Neural cell (in vitro differentiated cells): ENCODE results near the gene TMBIM6. TPM values are rescaled to one million over a fixed set of nuclear protein-coding genes. Genes with fewer than 3 reads are reported as not detected.

ENCODE experiments used
- H2AFZ ChIP-seq: fragments of 200-600, 300-800 bp; sonication (generic), shearing (Covaris generic); 2 replicates; pipeline ENCODE4 v1.6.0; 2014; ENCODE audit warnings: low read depth, mild to moderate bottlenecking, antibody characterized with exemption, low read length, moderate library complexity
- H3F3A ChIP-seq: fragments of 200-600 bp; shearing (Covaris generic); 2 replicates; pipeline ENCODE4 v1.6.1; 2016; ENCODE audit warnings: mild to moderate bottlenecking, moderate library complexity, mixed read lengths, antibody characterized with exemption, low read length; ENCODE audit not compliant: insufficient read depth, poor library complexity, severe bottlenecking
- H3K27ac ChIP-seq: fragments of 200-600, 300-800 bp; sonication (generic), shearing (Covaris generic); 2 replicates; pipeline ENCODE4 v1.5.1; 2014; ENCODE audit warnings: mild to moderate bottlenecking, low read length, moderate library complexity
- H3K27me3 ChIP-seq: fragments of 300-800, 200-600 bp; sonication (generic), shearing (Covaris generic); 2 replicates; pipeline ENCODE4 v1.6.0; 2014; ENCODE audit warnings: mild to moderate bottlenecking, low read depth, low read length, moderate library complexity; ENCODE audit not compliant: insufficient read depth
- H3K36me3 ChIP-seq: fragments of 300-800, 200-600 bp; sonication (generic), shearing (Covaris generic); 2 replicates; pipeline ENCODE4 v1.5.1; 2014; ENCODE audit warnings: mild to moderate bottlenecking, antibody characterized with exemption, low read length, moderate library complexity; ENCODE audit not compliant: insufficient read depth
- H3K4me2 ChIP-seq: fragments of 300-800, 200-600 bp; sonication (generic), shearing (Covaris generic); 2 replicates; pipeline ENCODE4 v1.6.0; 2014; ENCODE audit warnings: mild to moderate bottlenecking, low read length
- H3K4me3 ChIP-seq: fragments of 300-800, 200-600 bp; sonication (generic), shearing (Covaris generic); 2 replicates; pipeline ENCODE4 v1.5.1; 2014; ENCODE audit warnings: mild to moderate bottlenecking, low read length, moderate library complexity
- H3K79me2 ChIP-seq: fragments of 200-600 bp; shearing (Covaris generic); replicated peaks from 2 replicates; pipeline ENCODE4 v1.6.0; 2014; ENCODE audit warnings: mild to moderate bottlenecking, low read length, moderate library complexity; ENCODE audit not compliant: insufficient read depth
- H3K9ac ChIP-seq: fragments of 300-800, 200-600 bp; sonication (generic), shearing (Covaris generic); 2 replicates; pipeline ENCODE4 v1.6.1; 2016; ENCODE audit warnings: mild to moderate bottlenecking, low read length, mixed read lengths
- H3K9me2 ChIP-seq: fragments of 200-600 bp; shearing (Covaris generic); 2 replicates; pipeline ENCODE4 v1.6.1; 2016; ENCODE audit warnings: mild to moderate bottlenecking, low read length, mixed read lengths; ENCODE audit not compliant: insufficient read depth
- H3K9me3 ChIP-seq: fragments of 200-600, 300-800 bp; sonication (generic), shearing (Covaris generic); 2 replicates; pipeline ENCODE4 v1.6.1; 2016; ENCODE audit warnings: mild to moderate bottlenecking, mixed run types, low read length, moderate library complexity, mixed read lengths
- H4K20me1 ChIP-seq: fragments of 200-600 bp; shearing (Covaris generic); 2 replicates; pipeline ENCODE4 v1.6.1; 2016; ENCODE audit warnings: mild to moderate bottlenecking, mixed run types; ENCODE audit not compliant: insufficient read depth
- EP300 ChIP-seq: fragments of 450-650 bp; conservative IDR thresholded peaks from 2 replicates; pipeline ENCODE4 v1.6.1; 2014; ENCODE audit warnings: antibody characterized with exemption, mild to moderate bottlenecking, moderate library complexity; ENCODE audit not compliant: poor library complexity, severe bottlenecking
- EZH2 ChIP-seq: fragments of 200-600, 300-800 bp; shearing (Covaris generic), sonication (generic); IDR thresholded peaks from 2 replicates; pipeline ENCODE4 v1.6.1; 2014; ENCODE audit warnings: antibody characterized with exemption, low read length, borderline replicate concordance, mild to moderate bottlenecking; ENCODE audit not compliant: insufficient read depth, poor library complexity, severe bottlenecking
- MXI1 ChIP-seq: fragments of 450-650 bp; conservative IDR thresholded peaks from 2 replicates; pipeline ENCODE4 v1.6.1; 2014; ENCODE audit warnings: antibody characterized with exemption, mild to moderate bottlenecking; ENCODE audit not compliant: poor library complexity, severe bottlenecking
- POLR2AphosphoS5 ChIP-seq: IDR thresholded peaks from 2 replicates; pipeline ENCODE4 v1.6.1; 2012
- RAD21 ChIP-seq: fragments of 450-650 bp; conservative IDR thresholded peaks from 2 replicates; pipeline ENCODE4 v1.6.1; 2014; ENCODE audit warnings: antibody characterized with exemption, mild to moderate bottlenecking, moderate library complexity
- SMC3 ChIP-seq: fragments of 450-650 bp; conservative IDR thresholded peaks from 2 replicates; pipeline ENCODE4 v1.6.1; 2014; ENCODE audit warnings: antibody characterized with exemption, mild to moderate bottlenecking, moderate library complexity; ENCODE audit not compliant: poor library complexity
- TAF1 ChIP-seq: IDR thresholded peaks from 2 replicates; pipeline ENCODE4 v1.6.1; 2012; ENCODE audit warnings: low read depth
- polyA plus RNA-seq: library from polyadenylated mRNA; depleted of rRNA; stranded (reverse); fragments of >200 nt; gene quantifications from 2 replicates; pipeline ENCODE4 v1.2.3, GENCODE V29; 2014
- TF ChIP-seq, protein P1 (sequence below): IDR thresholded peaks from 2 replicates; pipeline ENCODE4 v1.6.1; 2012; ENCODE audit warnings: borderline replicate concordance
- TF ChIP-seq, protein P2 (sequence below): fragments of 450-650 bp; IDR thresholded peaks from 2 replicates; pipeline ENCODE4 v1.5.1; 2014; ENCODE audit warnings: antibody characterized with exemption, mild to moderate bottlenecking, moderate library complexity; ENCODE audit not compliant: poor library complexity, severe bottlenecking

Gene TMBIM6
- polyA plus RNA-seq, 1 donor from 2014 or later: 308 TPM

DNA sequence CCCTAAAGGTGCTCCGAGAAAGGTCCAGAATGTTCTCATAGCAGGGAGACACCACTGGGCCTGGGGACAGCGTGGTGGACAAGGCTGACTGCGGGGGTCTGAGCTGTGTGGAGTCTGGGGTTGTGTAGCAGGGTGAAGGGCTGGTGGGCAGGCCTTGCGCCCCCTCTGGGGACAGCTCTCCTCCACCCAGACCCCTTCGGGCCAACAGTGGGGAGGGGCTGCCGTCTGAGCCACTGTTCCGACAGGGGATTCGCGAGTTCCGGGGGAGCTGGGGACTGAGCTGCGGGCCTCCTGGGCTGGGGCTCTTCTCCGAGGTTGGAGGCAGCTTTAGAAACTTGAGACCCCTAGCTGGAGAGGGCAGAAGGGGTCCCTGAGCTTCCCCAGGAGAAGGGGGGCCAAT is 54.8 kb downstream of the TMBIM6 start:
- Histone ChIP-seq H4K20me1 (no peaks in the 10 kb centered on the region), H3K9me2 (no peaks in the 10 kb centered on the region), H3K27me3 (no peaks in the 10 kb centered on the region), H3K9me3 (no peaks in the 10 kb centered on the region), H3K27ac (no peak overlapping the region), H2AFZ (no peak overlapping the region), H3K4me2 (no peak overlapping the region), H3K4me3 (no peak overlapping the region), H3F3A (no peaks in the 10 kb centered on the region), H3K79me2 (no peaks in the 10 kb centered on the region), H3K9ac (no peak overlapping the region), H3K36me3 (no peaks in the 10 kb centered on the region)
- TF ChIP-seq MXI1 (no peak), EZH2 (no peak), SMC3 (no peak), EP300 (no peak), POLR2AphosphoS5 (no peak), RAD21 (no peak), TAF1 (no peak)
- TF ChIP-seq, protein P1, sequence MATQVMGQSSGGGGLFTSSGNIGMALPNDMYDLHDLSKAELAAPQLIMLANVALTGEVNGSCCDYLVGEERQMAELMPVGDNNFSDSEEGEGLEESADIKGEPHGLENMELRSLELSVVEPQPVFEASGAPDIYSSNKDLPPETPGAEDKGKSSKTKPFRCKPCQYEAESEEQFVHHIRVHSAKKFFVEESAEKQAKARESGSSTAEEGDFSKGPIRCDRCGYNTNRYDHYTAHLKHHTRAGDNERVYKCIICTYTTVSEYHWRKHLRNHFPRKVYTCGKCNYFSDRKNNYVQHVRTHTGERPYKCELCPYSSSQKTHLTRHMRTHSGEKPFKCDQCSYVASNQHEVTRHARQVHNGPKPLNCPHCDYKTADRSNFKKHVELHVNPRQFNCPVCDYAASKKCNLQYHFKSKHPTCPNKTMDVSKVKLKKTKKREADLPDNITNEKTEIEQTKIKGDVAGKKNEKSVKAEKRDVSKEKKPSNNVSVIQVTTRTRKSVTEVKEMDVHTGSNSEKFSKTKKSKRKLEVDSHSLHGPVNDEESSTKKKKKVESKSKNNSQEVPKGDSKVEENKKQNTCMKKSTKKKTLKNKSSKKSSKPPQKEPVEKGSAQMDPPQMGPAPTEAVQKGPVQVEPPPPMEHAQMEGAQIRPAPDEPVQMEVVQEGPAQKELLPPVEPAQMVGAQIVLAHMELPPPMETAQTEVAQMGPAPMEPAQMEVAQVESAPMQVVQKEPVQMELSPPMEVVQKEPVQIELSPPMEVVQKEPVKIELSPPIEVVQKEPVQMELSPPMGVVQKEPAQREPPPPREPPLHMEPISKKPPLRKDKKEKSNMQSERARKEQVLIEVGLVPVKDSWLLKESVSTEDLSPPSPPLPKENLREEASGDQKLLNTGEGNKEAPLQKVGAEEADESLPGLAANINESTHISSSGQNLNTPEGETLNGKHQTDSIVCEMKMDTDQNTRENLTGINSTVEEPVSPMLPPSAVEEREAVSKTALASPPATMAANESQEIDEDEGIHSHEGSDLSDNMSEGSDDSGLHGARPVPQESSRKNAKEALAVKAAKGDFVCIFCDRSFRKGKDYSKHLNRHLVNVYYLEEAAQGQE: no peak
- TF ChIP-seq, protein P2, sequence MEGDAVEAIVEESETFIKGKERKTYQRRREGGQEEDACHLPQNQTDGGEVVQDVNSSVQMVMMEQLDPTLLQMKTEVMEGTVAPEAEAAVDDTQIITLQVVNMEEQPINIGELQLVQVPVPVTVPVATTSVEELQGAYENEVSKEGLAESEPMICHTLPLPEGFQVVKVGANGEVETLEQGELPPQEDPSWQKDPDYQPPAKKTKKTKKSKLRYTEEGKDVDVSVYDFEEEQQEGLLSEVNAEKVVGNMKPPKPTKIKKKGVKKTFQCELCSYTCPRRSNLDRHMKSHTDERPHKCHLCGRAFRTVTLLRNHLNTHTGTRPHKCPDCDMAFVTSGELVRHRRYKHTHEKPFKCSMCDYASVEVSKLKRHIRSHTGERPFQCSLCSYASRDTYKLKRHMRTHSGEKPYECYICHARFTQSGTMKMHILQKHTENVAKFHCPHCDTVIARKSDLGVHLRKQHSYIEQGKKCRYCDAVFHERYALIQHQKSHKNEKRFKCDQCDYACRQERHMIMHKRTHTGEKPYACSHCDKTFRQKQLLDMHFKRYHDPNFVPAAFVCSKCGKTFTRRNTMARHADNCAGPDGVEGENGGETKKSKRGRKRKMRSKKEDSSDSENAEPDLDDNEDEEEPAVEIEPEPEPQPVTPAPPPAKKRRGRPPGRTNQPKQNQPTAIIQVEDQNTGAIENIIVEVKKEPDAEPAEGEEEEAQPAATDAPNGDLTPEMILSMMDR: no peak

DNA sequence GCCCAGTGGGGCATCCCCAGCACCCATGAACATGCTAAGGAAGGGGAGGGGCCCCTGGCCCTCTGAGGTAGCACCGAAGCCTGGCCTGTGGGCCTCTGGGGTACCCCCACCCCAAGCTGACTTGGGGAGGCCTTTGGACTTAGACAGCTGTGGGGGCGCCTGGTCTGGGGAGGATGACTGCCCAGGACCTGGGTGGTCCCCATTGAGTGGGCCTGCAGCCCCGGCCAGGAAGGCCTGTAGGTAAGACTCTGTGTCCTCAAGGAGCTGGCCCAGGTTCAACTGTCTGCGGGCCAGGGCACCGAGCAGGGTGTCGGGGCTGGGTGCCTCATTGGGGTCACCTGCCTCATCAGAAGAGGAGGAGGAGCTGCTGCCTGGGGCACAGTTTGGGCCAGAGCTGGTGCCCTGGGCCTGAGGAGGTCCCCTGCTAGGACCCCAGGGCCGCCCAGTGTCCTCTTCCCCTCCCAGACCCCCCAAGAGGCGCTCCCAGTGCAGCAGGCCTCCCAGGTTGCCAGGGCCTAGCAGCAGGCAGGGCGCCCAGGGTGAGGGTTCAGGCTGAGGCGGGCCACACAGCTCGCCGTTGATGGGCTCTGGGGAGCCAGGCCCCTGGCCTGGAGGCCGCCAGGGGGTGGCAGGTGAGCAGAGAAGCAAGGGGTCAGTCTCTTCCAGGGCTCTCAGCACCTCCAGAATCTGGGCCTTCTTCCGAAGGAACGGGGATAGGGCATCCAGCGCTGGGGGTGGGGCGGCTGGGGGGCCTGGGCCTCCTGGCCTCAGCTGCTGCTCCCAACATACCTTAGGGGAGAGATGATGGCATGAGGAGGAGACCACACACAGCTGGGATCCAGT is 55.5 kb downstream of the TMBIM6 start:
- Histone ChIP-seq H4K20me1 (no peaks in the 10 kb centered on the region), H3K27me3 (no peaks in the 10 kb centered on the region), H3K79me2 (no peaks in the 10 kb centered on the region), H3K9me2 (no peaks in the 10 kb centered on the region), H3K36me3 (no peaks in the 10 kb centered on the region), H3K4me2 (no peak overlapping the region), H3K27ac (no peak overlapping the region), H3K9me3 (no peaks in the 10 kb centered on the region), H3F3A (no peaks in the 10 kb centered on the region), H3K4me3 (no peak overlapping the region), H3K9ac (no peak overlapping the region), H2AFZ (no peak overlapping the region)
- TF ChIP-seq POLR2AphosphoS5 (no peak), SMC3 (no peak), EP300 (no peak), MXI1 (no peak), RAD21 (no peak), EZH2 (no peak), TAF1 (no peak)
- TF ChIP-seq, protein P2: no peak
- TF ChIP-seq, protein P1: no peak
